ENCODE data around the gene DCHS1. TPM values are rescaled to one million over a fixed set of nuclear protein-coding genes. Genes with fewer than 3 reads are reported as not detected.

The DCHS1 gene
- total RNA-seq, 3 donors from 2014 or later (not counting 1 experiment from before 2014, with no cell fraction given): 0.49 to 1.0 (median 0.83) TPM

- no peaks in the 10 kb centered on the region for H3K9me3 ChIP-seq (ENCODE audit: control insufficient read depth, insufficient read depth, low read length)
- H3K27ac ChIP-seq (ENCODE audit: low read length): peak within 1 kb of the TSS; percentile 89
- H3K4me1 ChIP-seq (ENCODE audit: control insufficient read depth, insufficient read depth, low read length): peaks cover 26% of the 10 kb centered on the region
- under 1% methylated on average over 16 of the region's 16 CpGs for WGBS (ENCODE audit: insufficient coverage)
- ATAC-seq (peak; percentile 89 to 97 (median 96)), DNase-seq (peak; percentile 89 to 95)
- intact Hi-C loops (cut with micrococcal nuclease): loop anchor here (1.0 to 10.0 kb wide), 4 partner anchors 16 to 224 kb away; partner anchors contain the start of genes ILK, MRPL17, RRP8 and SMPD1
- Mint-ChIP-seq H3K36me3 (no peaks in the 10 kb centered on the region), H3K4me1 (peaks cover 0 to 8% of the 10 kb centered on the region in 2 donors), H3K27me3 (ENCODE audit: low read depth in 2 of 2) (no peaks in the 10 kb centered on the region), H3K9me3 (no peaks in the 10 kb centered on the region), H3K4me3 (no peak within 1 kb of the TSS), H3K27ac (no peak within 1 kb of the TSS)
- H3K4me3 ChIP-seq (ENCODE audit: low read length): peak within 1 kb of the TSS; percentile 72
- peaks cover 24% of the 10 kb centered on the region for H3K36me3 ChIP-seq (ENCODE audit: control insufficient read depth, insufficient read depth, low read length)
- no peak for TF ChIP-seq CTCF (IDR thresholded peaks at IDR 0.05)
- no peaks in the 10 kb centered on the region for H3K27me3 ChIP-seq (ENCODE audit: control insufficient read depth, insufficient read depth, low read length)
These were observed 36.4 kb downstream of the DCHS1 start, which contains the start of gene TPP1 for GRCh38 chr11:6619004-6619745. TPP1 (minus strand) TSS chr11:6619422; CDS start chr11:6619400, 22 bp downstream.

- no peaks in the 10 kb centered on the region for H3K9me3 ChIP-seq (ENCODE audit: control insufficient read depth, insufficient read depth, low read length)
- no peaks in the 10 kb centered on the region for H3K9me3 Mint-ChIP-seq
- TF ChIP-seq CTCF (IDR thresholded peaks at IDR 0.05): no peak
- WGBS (ENCODE audit: insufficient coverage): 4% methylated on average over 15 of the region's 15 CpGs
- peak; percentile 65 to 82 for DNase-seq
- H3K4me1 Mint-ChIP-seq: peaks cover 0 to 8% of the 10 kb centered on the region in 2 donors
- H3K27me3 Mint-ChIP-seq (ENCODE audit: low read depth in 2 of 2): no peaks in the 10 kb centered on the region
- no peak overlapping the region for H3K4me3 Mint-ChIP-seq
- no peak overlapping the region for H3K27ac Mint-ChIP-seq
- H3K36me3 Mint-ChIP-seq: no peaks in the 10 kb centered on the region
- H3K4me1 ChIP-seq (ENCODE audit: control insufficient read depth, insufficient read depth, low read length): peaks cover 26% of the 10 kb centered on the region
- H3K27me3 ChIP-seq (ENCODE audit: control insufficient read depth, insufficient read depth, low read length): no peaks in the 10 kb centered on the region
- intact Hi-C loops (cut with micrococcal nuclease): loop anchor here (1.0 to 10.0 kb wide), 4 partner anchors 15 to 224 kb away; partner anchors contain the start of genes ILK, MRPL17, RRP8 and SMPD1
- H3K27ac ChIP-seq (ENCODE audit: low read length): peak overlapping the region; percentile 89
- peak; percentile 58 to 76 (median 64) for ATAC-seq
- peaks cover 24% of the 10 kb centered on the region for H3K36me3 ChIP-seq (ENCODE audit: control insufficient read depth, insufficient read depth, low read length)
- H3K4me3 ChIP-seq (ENCODE audit: low read length): peak overlapping the region; percentile 72
These were observed 37.2 kb downstream of the DCHS1 start for GRCh38 chr11:6618117-6619003.

DNA sequence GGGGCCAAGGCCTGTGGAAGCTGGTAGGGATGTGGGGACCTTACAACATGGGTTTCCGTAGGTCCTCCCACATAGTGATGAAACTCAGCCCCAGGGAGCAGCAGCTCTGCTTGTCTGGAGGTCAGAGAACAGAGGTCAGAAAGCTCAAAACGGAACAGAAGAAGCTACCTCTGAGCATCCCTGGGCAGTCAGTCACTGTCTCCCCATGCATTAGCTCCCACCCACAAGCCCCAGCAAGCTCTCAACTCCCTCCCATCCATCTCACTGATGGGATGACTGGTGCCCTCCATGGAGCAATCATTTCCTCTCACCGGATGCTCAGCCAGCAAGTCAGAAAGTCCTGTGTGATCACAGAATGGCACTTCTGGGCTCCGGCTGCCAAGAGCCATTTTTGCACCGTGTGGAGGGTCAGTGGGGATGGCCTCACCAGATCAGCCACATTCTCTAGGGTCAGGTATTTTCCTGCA, 38.3 kb downstream of the DCHS1 start:
- no peaks in the 10 kb centered on the region for H3K9me3 Mint-ChIP-seq
- peak overlapping the region; percentile 45 for H3K27ac ChIP-seq (ENCODE audit: low read length)
- H3K27me3 Mint-ChIP-seq (ENCODE audit: low read depth in 2 of 2): no peaks in the 10 kb centered on the region
- TF ChIP-seq CTCF (IDR thresholded peaks at IDR 0.05): no peak
- peaks cover 35% of the 10 kb centered on the region for H3K4me1 ChIP-seq (ENCODE audit: control insufficient read depth, insufficient read depth, low read length)
- H3K27me3 ChIP-seq (ENCODE audit: control insufficient read depth, insufficient read depth, low read length): no peaks in the 10 kb centered on the region
- DNase-seq (no peak), ATAC-seq (no peak)
- no peak overlapping the region for H3K4me3 ChIP-seq (ENCODE audit: low read length)
- H3K36me3 Mint-ChIP-seq: no peaks in the 10 kb centered on the region
- no peak overlapping the region for H3K27ac Mint-ChIP-seq
- WGBS (ENCODE audit: insufficient coverage): 90% methylated on average over 5 of the region's 5 CpGs
- intact Hi-C loops (cut with micrococcal nuclease): loop anchor here (5.0 to 10.0 kb wide), 2 partner anchors 50 to 223 kb away; partner anchors contain the start of gene SMPD1
- H3K4me3 Mint-ChIP-seq: peak overlapping the region; percentile 19
- H3K9me3 ChIP-seq (ENCODE audit: control insufficient read depth, insufficient read depth, low read length): no peaks in the 10 kb centered on the region
- H3K36me3 ChIP-seq (ENCODE audit: control insufficient read depth, insufficient read depth, low read length): peaks cover 24% of the 10 kb centered on the region
- peaks cover 0 to 8% of the 10 kb centered on the region in 2 donors for H3K4me1 Mint-ChIP-seq

Measured in natural killer cell (primary cell).